WI38 (cell line): ENCODE measurements around the gene AP1B1.

Experiments used
- H3K4me3 ChIP-seq: 2 replicates; pipeline ENCODE4 v1.5.1; 2011; ENCODE audit warnings: low read depth, mild to moderate bottlenecking, control low read depth, low read length
- TF ChIP-seq, protein P1 (sequence below): IDR thresholded peaks from 2 replicates; pipeline ENCODE4 v1.5.1; 2012; ENCODE audit warnings: low read depth, mild to moderate bottlenecking, control low read depth, low read length

AP1B1 gene

DNA sequence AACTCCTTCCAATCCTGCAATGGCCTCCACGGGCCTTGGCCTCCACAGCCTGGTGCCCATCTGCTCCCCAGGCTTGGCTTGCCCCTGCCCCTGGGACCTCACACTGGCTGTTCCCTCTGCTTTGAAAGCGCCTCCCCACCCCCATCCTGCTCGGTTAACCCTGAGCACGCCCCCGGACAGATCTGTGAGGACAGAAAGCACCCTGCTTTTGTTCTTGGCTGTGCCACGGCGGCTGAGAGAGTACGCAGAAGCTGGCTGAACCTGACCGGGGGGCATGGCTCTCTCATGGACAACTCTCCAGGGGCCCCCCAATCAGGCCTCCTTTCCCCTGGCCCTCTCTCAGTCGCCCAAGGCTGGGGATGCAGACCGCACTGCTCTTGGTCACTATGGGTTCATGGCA lies 52.7 kb downstream of the AP1B1 start:
- TF ChIP-seq, protein P1, sequence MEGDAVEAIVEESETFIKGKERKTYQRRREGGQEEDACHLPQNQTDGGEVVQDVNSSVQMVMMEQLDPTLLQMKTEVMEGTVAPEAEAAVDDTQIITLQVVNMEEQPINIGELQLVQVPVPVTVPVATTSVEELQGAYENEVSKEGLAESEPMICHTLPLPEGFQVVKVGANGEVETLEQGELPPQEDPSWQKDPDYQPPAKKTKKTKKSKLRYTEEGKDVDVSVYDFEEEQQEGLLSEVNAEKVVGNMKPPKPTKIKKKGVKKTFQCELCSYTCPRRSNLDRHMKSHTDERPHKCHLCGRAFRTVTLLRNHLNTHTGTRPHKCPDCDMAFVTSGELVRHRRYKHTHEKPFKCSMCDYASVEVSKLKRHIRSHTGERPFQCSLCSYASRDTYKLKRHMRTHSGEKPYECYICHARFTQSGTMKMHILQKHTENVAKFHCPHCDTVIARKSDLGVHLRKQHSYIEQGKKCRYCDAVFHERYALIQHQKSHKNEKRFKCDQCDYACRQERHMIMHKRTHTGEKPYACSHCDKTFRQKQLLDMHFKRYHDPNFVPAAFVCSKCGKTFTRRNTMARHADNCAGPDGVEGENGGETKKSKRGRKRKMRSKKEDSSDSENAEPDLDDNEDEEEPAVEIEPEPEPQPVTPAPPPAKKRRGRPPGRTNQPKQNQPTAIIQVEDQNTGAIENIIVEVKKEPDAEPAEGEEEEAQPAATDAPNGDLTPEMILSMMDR = no peak
- H3K4me3 ChIP-seq = no peak overlapping the region

- TF ChIP-seq, protein P1 = no peak
- H3K4me3 ChIP-seq = no peak overlapping the region
Measured at GRCh38 chr22:29334696-29335344, 53.5 kb downstream of the AP1B1 start.

DNA sequence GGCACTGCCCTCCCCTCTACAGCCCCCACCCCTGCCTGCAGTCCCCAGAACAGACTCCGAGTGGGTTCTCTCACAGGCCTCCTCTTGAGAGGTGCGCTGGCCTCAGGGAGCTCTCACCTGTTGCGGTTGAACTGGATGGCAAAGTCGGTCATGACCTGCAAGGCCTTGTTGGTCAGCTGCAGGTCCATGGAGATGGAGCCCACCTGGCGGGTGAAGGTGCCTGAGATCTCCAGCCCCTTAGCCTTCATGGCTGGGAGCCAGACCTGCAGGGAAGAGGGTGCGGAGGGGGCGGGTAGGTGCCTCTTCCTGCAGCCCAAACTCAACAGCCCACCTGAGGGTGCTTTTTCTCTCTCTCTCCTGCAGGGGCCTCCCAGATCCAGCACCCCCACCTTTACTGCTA lies 54.2 kb downstream of the AP1B1 start:
- TF ChIP-seq, protein P1 = no peak
- H3K4me3 ChIP-seq = no peak overlapping the region

GRCh38 chr22:29332886-29333496 lies 55.4 kb downstream of the AP1B1 start:
- no peak overlapping the region for H3K4me3 ChIP-seq
- TF ChIP-seq, protein P1 = no peak

DNA sequence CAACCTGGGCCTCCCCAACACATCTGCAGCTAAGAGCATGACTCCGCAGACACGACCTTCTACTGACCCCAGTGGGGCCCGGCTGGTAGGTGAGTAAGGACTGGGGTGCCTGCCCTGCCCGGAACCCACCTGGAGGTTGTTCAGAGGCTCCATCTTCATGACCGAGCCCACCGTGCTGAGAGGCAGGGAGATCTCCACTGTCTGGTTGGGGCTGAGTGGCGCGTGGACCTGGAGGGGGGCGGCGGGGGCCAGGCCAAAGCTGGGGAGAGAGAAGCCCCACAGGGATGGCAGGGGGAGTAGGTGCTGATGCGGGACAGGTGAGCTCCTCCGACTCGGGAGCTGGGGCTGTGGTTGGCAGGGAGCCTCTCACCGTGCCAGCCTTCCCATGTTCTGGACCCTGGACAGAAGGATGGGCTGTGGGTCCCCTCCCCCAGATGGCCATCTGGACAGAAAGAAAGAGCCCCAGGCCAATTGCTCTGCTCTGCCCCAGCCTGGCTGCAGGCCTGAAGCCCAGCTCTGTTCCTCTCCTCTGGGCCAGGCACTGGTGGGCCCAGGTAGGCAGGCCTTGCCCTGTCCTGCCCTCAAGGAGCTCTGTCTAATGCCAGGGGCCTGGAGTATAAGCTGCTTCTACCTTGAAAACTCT lies 56.6 kb downstream of the AP1B1 start:
- H3K4me3 ChIP-seq = no peak overlapping the region
- TF ChIP-seq, protein P1 = no peak

- TF ChIP-seq, protein P1 = no peak
- H3K4me3 ChIP-seq = no peak overlapping the region
Measured at GRCh38 chr22:29331213-29331612, 57.2 kb downstream of the AP1B1 start.

GRCh38 chr22:29330753-29331152 lies 57.6 kb downstream of the AP1B1 start:
- no peak overlapping the region for H3K4me3 ChIP-seq

More at GRCh38 chr22:29330753-29331152, 57.6 kb downstream of the AP1B1 start:
- TF ChIP-seq, protein P1 = no peak
